ENCODE results near the gene EPS15. TPM values are rescaled to one million over a fixed set of nuclear protein-coding genes. Genes with fewer than 3 reads are reported as not detected.
A peak's percentile ranks its signal among the peaks of the same experiment; 100 is the strongest.

Gene EPS15
- total and polyA plus RNA-seq, 9 of the 15 experiments (the other 6 are each of a cell fraction or from before 2014, with no cell fraction given): 23.1 to 69.0 (median 41.7) TPM

DNA sequence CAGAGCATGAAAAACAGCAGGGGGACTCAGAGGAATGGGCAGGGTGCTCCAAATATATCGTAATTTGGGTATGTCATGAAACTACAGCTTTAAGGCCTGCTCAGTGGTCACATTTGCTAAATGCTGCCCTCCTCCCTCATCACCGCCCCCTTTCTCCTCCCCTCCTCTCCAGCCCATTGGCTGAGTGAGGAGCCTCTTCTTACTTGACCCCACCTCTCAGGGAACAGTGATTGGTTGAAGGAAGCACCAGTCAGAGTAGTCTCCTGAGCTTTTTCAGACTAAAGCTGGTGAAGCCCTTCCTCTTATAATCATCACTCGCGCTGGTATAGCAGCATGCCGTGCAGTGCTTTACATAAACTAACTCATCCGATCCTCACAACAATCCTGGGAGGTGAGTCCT, 178.7 kb downstream of the EPS15 start:
- Histone ChIP-seq H3K9ac (ENCODE audit: insufficient read depth in 1 of 2, low read depth in 2 of 2, low read length in 2 of 2) (no peak overlapping the region), H3K4me1 (replicated peaks in 1 of 2; ENCODE audit: control insufficient read depth in 2 of 2, insufficient read depth in 2 of 2, low read length in 2 of 2) (peaks cover 0 to 15% of the 10 kb centered on the region in 2 experiments; a peak in 2 of 5 replicates), H3K36me3 (ENCODE audit: control insufficient read depth, insufficient read depth, low read length) (no peaks in the 10 kb centered on the region), H2AFZ (ENCODE audit: low read depth, low read length) (no peak overlapping the region), H3K27me3 (ENCODE audit: control insufficient read depth in 2 of 2, insufficient read depth in 2 of 2, low read length in 2 of 2) (peaks cover 0 to 8% of the 10 kb centered on the region in 2 experiments; a peak in 3 of 5 replicates), H3K9me3 (replicated peaks; ENCODE audit: control insufficient read depth, insufficient read depth, low read depth, low read length) (no peaks in the 10 kb centered on the region), H3K4me2 (ENCODE audit: insufficient read depth, low read length) (no peak overlapping the region), H3K27ac (ENCODE audit: extremely low read depth, low read depth, low read length) (no peak overlapping the region), H3K9me1 (ENCODE audit: control insufficient read depth, insufficient read depth, low read length) (no peaks in the 10 kb centered on the region), H3K79me2 (ENCODE audit: control insufficient read depth, insufficient read depth, low read length) (no peaks in the 10 kb centered on the region), H3K4me3 (no peak overlapping the region), H4K20me1 (replicated peaks; ENCODE audit: control insufficient read depth, insufficient read depth, low read length) (no peaks in the 10 kb centered on the region)
- FAIRE-seq (no peak), DNase-seq (ENCODE audit: extremely low read depth in 1 of 4, low spot score in 3 of 4) (peak in 3 of 4 experiments; percentile 64 to 72 (median 69)), ATAC-seq (peak; percentile 9; the same call in 1 of the 3 replicates)
- BruUV-seq (replicated peaks): no TSS peak
- intact Hi-C loops (cut with micrococcal nuclease): loop anchor here (5.0 to 10.0 kb wide), 2 partner anchors 182 to 424 kb away; no protein-coding TSS in a partner anchor
- POLR2A ChIA-PET: interaction anchor here (2.0 kb wide), 1 partner anchor 9 kb away, joined by 7 read pairs; no protein-coding TSS in a partner anchor
- TF ChIP-seq, protein P1, sequence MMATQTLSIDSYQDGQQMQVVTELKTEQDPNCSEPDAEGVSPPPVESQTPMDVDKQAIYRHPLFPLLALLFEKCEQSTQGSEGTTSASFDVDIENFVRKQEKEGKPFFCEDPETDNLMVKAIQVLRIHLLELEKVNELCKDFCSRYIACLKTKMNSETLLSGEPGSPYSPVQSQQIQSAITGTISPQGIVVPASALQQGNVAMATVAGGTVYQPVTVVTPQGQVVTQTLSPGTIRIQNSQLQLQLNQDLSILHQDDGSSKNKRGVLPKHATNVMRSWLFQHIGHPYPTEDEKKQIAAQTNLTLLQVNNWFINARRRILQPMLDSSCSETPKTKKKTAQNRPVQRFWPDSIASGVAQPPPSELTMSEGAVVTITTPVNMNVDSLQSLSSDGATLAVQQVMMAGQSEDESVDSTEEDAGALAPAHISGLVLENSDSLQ (IDR thresholded peaks at IDR 0.05): peak; percentile 66; the same call in 1 of the 2 replicates
- no peak for TF ChIP-seq ZNF699 (CRISPR knock-in tag; IDR thresholded peaks at IDR 0.05; ENCODE audit: insufficient replicate concordance)
- WGBS (ENCODE audit: insufficient coverage, low coverage, missing lambda C conversion rate): 69% methylated on average over 6 of the region's 6 CpGs
- CTCF ChIA-PET (ENCODE audit: low intra/inter-chr PET ratio): no interaction called here
- in situ Hi-C loops (cut with MboI): loop anchor here (10.0 kb wide), 1 partner anchor 194 kb away; no protein-coding TSS in a partner anchor

DNA sequence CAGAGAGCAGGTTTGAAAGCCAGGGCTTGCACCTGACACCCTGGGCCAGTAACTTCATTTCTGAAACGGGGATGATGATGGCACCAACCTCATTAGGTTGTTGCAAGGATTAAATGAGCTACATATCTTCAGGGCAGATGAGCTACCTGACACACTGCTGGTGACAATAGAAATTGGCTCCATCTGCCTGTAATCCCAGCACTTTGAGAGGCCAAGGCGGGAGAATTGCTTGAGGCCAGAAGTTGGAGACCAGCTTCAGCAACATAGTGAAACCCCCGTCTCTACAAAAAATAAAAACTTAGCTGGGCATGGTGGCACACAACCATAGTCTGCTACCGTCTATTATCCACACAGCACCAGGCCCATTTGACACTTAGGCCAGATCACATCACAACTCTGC, 182.4 kb downstream of the EPS15 start:
- CTCF ChIA-PET (ENCODE audit: low intra/inter-chr PET ratio): no interaction called here
- TF ChIP-seq HNRNPL (IDR thresholded peaks at IDR 0.05; ENCODE audit: low read depth, low read length) (no peak), ADNP (tag; IDR thresholded peaks at IDR 0.05) (no peak), NCOA1 (IDR thresholded peaks at IDR 0.05; ENCODE audit: low read depth) (no peak), BRD9 (IDR thresholded peaks at IDR 0.05; ENCODE audit: low read depth, partially characterized antibody) (no peak)
- TF ChIP-seq, protein P2, sequence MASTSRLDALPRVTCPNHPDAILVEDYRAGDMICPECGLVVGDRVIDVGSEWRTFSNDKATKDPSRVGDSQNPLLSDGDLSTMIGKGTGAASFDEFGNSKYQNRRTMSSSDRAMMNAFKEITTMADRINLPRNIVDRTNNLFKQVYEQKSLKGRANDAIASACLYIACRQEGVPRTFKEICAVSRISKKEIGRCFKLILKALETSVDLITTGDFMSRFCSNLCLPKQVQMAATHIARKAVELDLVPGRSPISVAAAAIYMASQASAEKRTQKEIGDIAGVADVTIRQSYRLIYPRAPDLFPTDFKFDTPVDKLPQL (IDR thresholded peaks at IDR 0.05; ENCODE audit: extremely low read depth, insufficient read length): no peak
- TF ChIP-seq, protein P3, sequence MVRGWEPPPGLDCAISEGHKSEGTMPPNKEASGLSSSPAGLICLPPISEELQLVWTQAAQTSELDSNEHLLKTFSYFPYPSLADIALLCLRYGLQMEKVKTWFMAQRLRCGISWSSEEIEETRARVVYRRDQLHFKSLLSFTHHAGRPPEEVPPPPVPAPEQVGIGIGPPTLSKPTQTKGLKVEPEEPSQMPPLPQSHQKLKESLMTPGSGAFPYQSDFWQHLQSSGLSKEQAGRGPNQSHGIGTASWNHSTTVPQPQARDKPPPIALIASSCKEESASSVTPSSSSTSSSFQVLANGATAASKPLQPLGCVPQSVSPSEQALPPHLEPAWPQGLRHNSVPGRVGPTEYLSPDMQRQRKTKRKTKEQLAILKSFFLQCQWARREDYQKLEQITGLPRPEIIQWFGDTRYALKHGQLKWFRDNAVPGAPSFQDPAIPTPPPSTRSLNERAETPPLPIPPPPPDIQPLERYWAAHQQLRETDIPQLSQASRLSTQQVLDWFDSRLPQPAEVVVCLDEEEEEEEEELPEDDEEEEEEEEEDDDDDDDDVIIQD (CRISPR knock-in tag; IDR thresholded peaks at IDR 0.05): no peak
- TF ChIP-seq, protein P4, sequence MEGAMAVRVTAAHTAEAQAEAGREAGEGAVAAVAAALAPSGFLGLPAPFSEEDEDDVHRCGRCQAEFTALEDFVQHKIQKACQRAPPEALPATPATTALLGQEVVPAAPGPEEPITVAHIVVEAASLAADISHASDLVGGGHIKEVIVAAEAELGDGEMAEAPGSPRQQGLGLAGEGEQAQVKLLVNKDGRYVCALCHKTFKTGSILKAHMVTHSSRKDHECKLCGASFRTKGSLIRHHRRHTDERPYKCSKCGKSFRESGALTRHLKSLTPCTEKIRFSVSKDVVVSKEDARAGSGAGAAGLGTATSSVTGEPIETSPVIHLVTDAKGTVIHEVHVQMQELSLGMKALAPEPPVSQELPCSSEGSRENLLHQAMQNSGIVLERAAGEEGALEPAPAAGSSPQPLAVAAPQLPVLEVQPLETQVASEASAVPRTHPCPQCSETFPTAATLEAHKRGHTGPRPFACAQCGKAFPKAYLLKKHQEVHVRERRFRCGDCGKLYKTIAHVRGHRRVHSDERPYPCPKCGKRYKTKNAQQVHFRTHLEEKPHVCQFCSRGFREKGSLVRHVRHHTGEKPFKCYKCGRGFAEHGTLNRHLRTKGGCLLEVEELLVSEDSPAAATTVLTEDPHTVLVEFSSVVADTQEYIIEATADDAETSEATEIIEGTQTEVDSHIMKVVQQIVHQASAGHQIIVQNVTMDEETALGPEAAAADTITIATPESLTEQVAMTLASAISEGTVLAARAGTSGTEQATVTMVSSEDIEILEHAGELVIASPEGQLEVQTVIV (CRISPR knock-in tag; IDR thresholded peaks at IDR 0.05; ENCODE audit: borderline replicate concordance): no peak

More for the DNA sequence above, 182.4 kb downstream of the EPS15 start:
- H3K27me3 ChIP-seq (ENCODE audit: control insufficient read depth in 2 of 2, insufficient read depth in 2 of 2, low read length in 2 of 2): no peaks in the 10 kb centered on the region
- POLR2A ChIA-PET: interaction anchor here (0.7 to 1.6 kb wide), 4 partner anchors 9 to 872 kb away, joined by 3 to 6 read pairs (median 3); no protein-coding TSS in a partner anchor
- no peaks in the 10 kb centered on the region for H4K20me1 ChIP-seq (replicated peaks; ENCODE audit: control insufficient read depth, insufficient read depth, low read length)
- no peaks in the 10 kb centered on the region for H3K9me3 ChIP-seq (replicated peaks; ENCODE audit: control insufficient read depth, insufficient read depth, low read depth, low read length)
- no peaks in the 10 kb centered on the region for H3K36me3 ChIP-seq (ENCODE audit: control insufficient read depth, insufficient read depth, low read length)
- 24% methylated on average over 4 of the region's 4 CpGs for WGBS (ENCODE audit: insufficient coverage, low coverage, missing lambda C conversion rate)
- in situ Hi-C loops (cut with MboI): no loop called here
- no peak overlapping the region for H3K27ac ChIP-seq (ENCODE audit: extremely low read depth, low read depth, low read length)
- H3K9me1 ChIP-seq (ENCODE audit: control insufficient read depth, insufficient read depth, low read length): no peaks in the 10 kb centered on the region
- intact Hi-C loops (cut with micrococcal nuclease): no loop called here
- DNase-seq (ENCODE audit: extremely low read depth in 1 of 4, low spot score in 3 of 4) (no peak), ATAC-seq (no peak), FAIRE-seq (no peak)
- H3K4me2 ChIP-seq (ENCODE audit: insufficient read depth, low read length): no peak overlapping the region
- H3K9ac ChIP-seq (ENCODE audit: insufficient read depth in 1 of 2, low read depth in 2 of 2, low read length in 2 of 2): no peak overlapping the region
- peaks cover 8 to 9% of the 10 kb centered on the region in 2 experiments for H3K4me1 ChIP-seq (replicated peaks in 1 of 2; ENCODE audit: control insufficient read depth in 2 of 2, insufficient read depth in 2 of 2, low read length in 2 of 2)
- BruUV-seq (replicated peaks): no TSS peak
- no peak overlapping the region for H2AFZ ChIP-seq (ENCODE audit: low read depth, low read length)
- H3K79me2 ChIP-seq (ENCODE audit: control insufficient read depth, insufficient read depth, low read length): no peaks in the 10 kb centered on the region
- no peak overlapping the region for H3K4me3 ChIP-seq

Data from K562 (cell line).